OCI-LY7 (cell line): ENCODE results near the gene TBC1D9B. TPM values are rescaled to one million over a fixed set of nuclear protein-coding genes. Genes with fewer than 3 reads are reported as not detected.

Source experiments
- BruUV-seq: library from RNA; stranded (reverse); fragments of 400-500 nt; replicated peaks from 2 replicates; lab custom pipeline; 2021; lab: Mats Ljungman, UMichigan
- CTCF ChIA-PET: fragments of 300-600 bp; sonication (Branson Sonifier 250); formaldehyde crosslinking; loops from one replicate; lab custom pipeline; 2022; ENCODE audit warnings: antibody characterized with exemption; ENCODE audit not compliant: unreplicated experiment; lab: Charles Lee
- POLR2A ChIA-PET: fragments of 300-600 bp; sonication (Branson Sonifier 250); formaldehyde crosslinking; loops from one replicate; lab custom pipeline; 2022; ENCODE audit warnings: antibody characterized with exemption; lab: Charles Lee
- DNase-seq: peaks from one replicate; pipeline ENCODE4 v3.0.0-alpha.2; 2015; ENCODE audit warnings: low spot score
- H2AFZ ChIP-seq: fragments of 200-600 bp; sonication (generic), shearing (Covaris generic); 2 replicates; pipeline ENCODE4 v1.6.1; 2014; ENCODE audit warnings: mild to moderate bottlenecking, antibody characterized with exemption, low read length, moderate library complexity
- H3K27ac ChIP-seq: fragments of 200-600 bp; sonication (generic); 2 replicates; pipeline ENCODE4 v1.5.1; 2014; ENCODE audit warnings: mixed run types, low read depth, mild to moderate bottlenecking, moderate library complexity, low read length, inconsistent platforms; ENCODE audit not compliant: poor library complexity, severe bottlenecking
- H3K36me3 ChIP-seq: fragments of 200-600 bp; sonication (generic); 2 replicates; pipeline ENCODE4 v1.6.1; 2014; ENCODE audit warnings: mild to moderate bottlenecking, antibody characterized with exemption, low read length, moderate library complexity, mixed read lengths; ENCODE audit not compliant: insufficient read depth
- H3K4me1 ChIP-seq: fragments of 200-600 bp; sonication (generic); 2 replicates; pipeline ENCODE4 v1.5.1; 2014; ENCODE audit warnings: mild to moderate bottlenecking, low read length; ENCODE audit not compliant: insufficient read depth, poor library complexity, severe bottlenecking
- H3K4me2 ChIP-seq: fragments of 200-600 bp; sonication (generic); 2 replicates; pipeline ENCODE4 v1.6.1; 2014; ENCODE audit warnings: mild to moderate bottlenecking, low read length
- H3K4me3 ChIP-seq: fragments of 200-600 bp; sonication (generic); 2 replicates; pipeline ENCODE4 v1.5.1; 2014; ENCODE audit warnings: mild to moderate bottlenecking, low read depth, low read length; ENCODE audit not compliant: poor library complexity, severe bottlenecking
- H3K79me2 ChIP-seq: fragments of 200-600 bp; sonication (generic); 2 replicates; pipeline ENCODE4 v1.6.1; 2016; ENCODE audit warnings: low read depth, mild to moderate bottlenecking, low read length, moderate library complexity, mixed read lengths; ENCODE audit not compliant: insufficient read depth
- H3K9me2 ChIP-seq: fragments of 200-600 bp; sonication (generic); 2 replicates; pipeline ENCODE4 v1.6.1; 2016; ENCODE audit warnings: mild to moderate bottlenecking, low read length, mixed read lengths; ENCODE audit not compliant: insufficient read depth
- H3K9me3 ChIP-seq: fragments of 200-600 bp; sonication (generic); 2 replicates; pipeline ENCODE4 v1.6.1; 2014; ENCODE audit warnings: mild to moderate bottlenecking, mixed run types, low read length, mixed read lengths
- H4K20me1 ChIP-seq: fragments of 200-600 bp; sonication (generic); 2 replicates; pipeline ENCODE4 v1.6.1; 2014; ENCODE audit warnings: mild to moderate bottlenecking, antibody characterized with exemption, low read length, moderate library complexity, mixed read lengths; ENCODE audit not compliant: insufficient read depth
- CTCF ChIP-seq: fragments of 200-600 bp; sonication (generic); conservative IDR thresholded peaks from 2 replicates; pipeline ENCODE4 v1.5.1; 2014; ENCODE audit warnings: mild to moderate bottlenecking, antibody characterized with exemption, low read length, moderate library complexity, mixed read lengths
- EZH2phosphoT487 ChIP-seq: fragments of 200-600 bp; sonication (generic); IDR thresholded peaks from 2 replicates; pipeline ENCODE4 v1.6.1; 2018; ENCODE audit warnings: low read depth, borderline replicate concordance, mild to moderate bottlenecking, mixed run types, antibody characterized with exemption, low read length, moderate library complexity, mixed read lengths
- intact Hi-C: fragments of 100-400 bp; cut with micrococcal nuclease; formaldehyde crosslinking; loops from one replicate; pipeline ENCODE4 v1.10.0; 2022; ENCODE audit not compliant: unreplicated experiment
- total RNA-seq, 2 experiments: library from RNA; depleted of rRNA in 1 of 2; stranded (reverse); fragments of >200 nt in 1 of 2; shearing (Covaris generic) in 1 of 2; gene quantifications; 2 replicates each; pipeline ENCODE4 v1.2.3, GENCODE V29; 2014 to 2022

The TBC1D9B gene
- total RNA-seq, 2 experiments from 2014 or later = 52.2 to 106 TPM

GRCh38 chr5:179814090-179814489 lies 93.6 kb downstream of the TBC1D9B start:
- ChIA-PET CTCF (interaction anchor here (0.6 kb wide), 1 partner anchor 211 kb away, joined by 3 read pairs; no protein-coding TSS in a partner anchor), POLR2A (interaction anchor here (1.1 kb wide), 1 partner anchor 84 kb away, joined by 3 read pairs; no protein-coding TSS in a partner anchor)
- H3K4me1 ChIP-seq = peaks cover 9% of the 10 kb centered on the region
- H3K79me2 ChIP-seq = no peaks in the 10 kb centered on the region
- H2AFZ ChIP-seq = no peak overlapping the region
- H3K27ac ChIP-seq = no peak overlapping the region
- intact Hi-C loops = no loop called here
- H3K9me3 ChIP-seq = no peaks in the 10 kb centered on the region
- H3K4me2 ChIP-seq = no peak overlapping the region
- no peak for DNase-seq
- TF ChIP-seq EZH2phosphoT487 (no peak), CTCF (no peak)
- H3K4me3 ChIP-seq = no peak overlapping the region
- H3K9me2 ChIP-seq = no peaks in the 10 kb centered on the region
- TSS peak; percentile 43 for BruUV-seq
- no peaks in the 10 kb centered on the region for H3K36me3 ChIP-seq
- no peaks in the 10 kb centered on the region for H4K20me1 ChIP-seq

GRCh38 chr5:179812997-179813607 lies 94.6 kb downstream of the TBC1D9B start:
- H4K20me1 ChIP-seq = no peaks in the 10 kb centered on the region
- intact Hi-C loops = no loop called here
- H3K4me2 ChIP-seq = no peak overlapping the region
- H3K4me3 ChIP-seq = no peak overlapping the region
- H3K9me2 ChIP-seq = no peaks in the 10 kb centered on the region
- POLR2A ChIA-PET = interaction anchor here (0.6 to 0.7 kb wide), 2 partner anchors 40 to 43 kb away, joined by 3 to 4 read pairs; no protein-coding TSS in a partner anchor
- no peaks in the 10 kb centered on the region for H3K9me3 ChIP-seq
- no peak overlapping the region for H3K27ac ChIP-seq
- no TSS peak for BruUV-seq
- H2AFZ ChIP-seq = no peak overlapping the region
- no peak for DNase-seq
- no peaks in the 10 kb centered on the region for H3K79me2 ChIP-seq
- CTCF ChIA-PET = no interaction called here
- no peak for TF ChIP-seq CTCF
- TF ChIP-seq EZH2phosphoT487 = no peak
- peaks cover 1% of the 10 kb centered on the region for H3K4me1 ChIP-seq
- no peaks in the 10 kb centered on the region for H3K36me3 ChIP-seq
